Left lobe of liver (tissue), 2 donors: ENCODE results near the gene TTC33. TPM values are rescaled to one million over a fixed set of nuclear protein-coding genes. Genes with fewer than 3 reads are reported as not detected.
"Not testable (repeated sequence)": the region's sequence is repeated elsewhere in the genome, so short reads cannot be mapped to it uniquely, and the experiment has no call there.

ENCODE experiments used
- ATAC-seq: fragments of 200-7000 bp; cut with Tn5 transposase; one replicate; pipeline ENCODE4 v1.9.1; 2020; ENCODE audit warnings: mild to moderate bottlenecking, moderate library complexity
- DNase-seq: peaks from one replicate; pipeline ENCODE4 v3.0.0-alpha.2; 2020; ENCODE audit warnings: low spot score
- total RNA-seq: library from RNA; stranded (reverse); gene quantifications from one replicate; pipeline ENCODE4 v1.2.1, GENCODE V29; 2021
- donor health status: DM: no; HTN: no; CAD: no; lungs with moderate emphysema.
- donor health status: DM: no; HTN: yes; CAD: no.

TTC33 gene
- total RNA-seq, 1 donor from 2014 or later, result 7.0 TPM

- not testable (repeated sequence) for DNase-seq, ATAC-seq
Measured at GRCh38 chr5:40656091-40656490, 99.7 kb downstream of the TTC33 start.

GRCh38 chr5:40655138-40655537 lies 100.6 kb downstream of the TTC33 start:
- DNase-seq, result no peak
- no peak for ATAC-seq

GRCh38 chr5:40654377-40654991 lies 101.3 kb downstream of the TTC33 start:
- DNase-seq (no peak), ATAC-seq (no peak)

GRCh38 chr5:40653221-40654022 lies 102.3 kb downstream of the TTC33 start:
- DNase-seq (no peak), ATAC-seq (no peak)

GRCh38 chr5:40652441-40653220 lies 103.1 kb downstream of the TTC33 start:
- ATAC-seq, result no peak
- DNase-seq, result no peak

GRCh38 chr5:40651201-40651600 lies 104.6 kb downstream of the TTC33 start:
- ATAC-seq (no peak), DNase-seq (no peak)

GRCh38 chr5:40649463-40650030 lies 106.2 kb downstream of the TTC33 start:
- ATAC-seq (no peak), DNase-seq (no peak)

GRCh38 chr5:40648150-40648549 lies 107.6 kb downstream of the TTC33 start:
- DNase-seq, result no peak
- ATAC-seq, result no peak

- DNase-seq (no peak), ATAC-seq (no peak)
Measured at GRCh38 chr5:40646266-40646665, 109.5 kb downstream of the TTC33 start.

- not testable (repeated sequence) for DNase-seq, ATAC-seq
Measured at GRCh38 chr5:40639531-40639930, 116.2 kb downstream of the TTC33 start.

GRCh38 chr5:40634593-40634992 lies 121.2 kb downstream of the TTC33 start:
- no peak for DNase-seq
- no peak for ATAC-seq

- ATAC-seq, result no peak
- DNase-seq, result no peak
Measured at GRCh38 chr5:40634154-40634553, 121.6 kb downstream of the TTC33 start.

- no peak for DNase-seq
Measured at GRCh38 chr5:40631236-40631635, 124.5 kb downstream of the TTC33 start.

GRCh38 chr5:40630126-40630525 lies 125.6 kb downstream of the TTC33 start:
- ATAC-seq (no peak), DNase-seq (no peak)

More at GRCh38 chr5:40631236-40631635, 124.5 kb downstream of the TTC33 start:
- ATAC-seq, result no peak

- ATAC-seq (no peak), DNase-seq (no peak)
Measured at GRCh38 chr5:40628407-40628806, 127.4 kb downstream of the TTC33 start.

- DNase-seq, result no peak
- ATAC-seq, result no peak
Measured at GRCh38 chr5:40627706-40628105, 128.1 kb downstream of the TTC33 start.

GRCh38 chr5:40626801-40627200 lies 129.0 kb downstream of the TTC33 start:
- DNase-seq, result no peak

GRCh38 chr5:40623480-40624420 lies 132.0 kb downstream of the TTC33 start:
- ATAC-seq (no peak), DNase-seq (no peak)

More at GRCh38 chr5:40626801-40627200, 129.0 kb downstream of the TTC33 start:
- ATAC-seq, result no peak

- DNase-seq (no peak), ATAC-seq (no peak)
Measured at GRCh38 chr5:40622463-40623252, 133.1 kb downstream of the TTC33 start.
